WTC11 (cell line): Measurements from ENCODE around the gene MST1R.

Experiments
- CDX4 ChIP-seq: fragments of 250-450 bp; sonication (Bioruptor Pico); IDR thresholded peaks from 2 replicates; pipeline ENCODE4 v1.9.0; 2021; ENCODE audit warnings: moderate library complexity, mild to moderate bottlenecking, inconsistent platforms, borderline replicate concordance
- CTCF ChIP-seq: fragments of 200-600 bp; IDR thresholded peaks from 2 replicates; pipeline ENCODE4 v1.8.0; 2022; ENCODE audit warnings: antibody characterized with exemption
- E2F4 ChIP-seq: sonication (generic); formaldehyde crosslinking; IDR thresholded peaks from 2 replicates; pipeline ENCODE4 v1.8.1; 2022; ENCODE audit warnings: low read depth, mild to moderate bottlenecking, moderate library complexity, missing genetic modification reagents, borderline replicate concordance
- ETV6 ChIP-seq: sonication (generic); formaldehyde crosslinking; IDR thresholded peaks from 2 replicates; pipeline ENCODE4 v1.8.1; 2022; ENCODE audit warnings: mild to moderate bottlenecking, missing genetic modification reagents
- IRF2 ChIP-seq: sonication (generic); formaldehyde crosslinking; IDR thresholded peaks from 2 replicates; pipeline ENCODE4 v1.8.0; 2022; ENCODE audit warnings: low read depth, missing genetic modification reagents, borderline replicate concordance
- KAT7 ChIP-seq: sonication (generic); formaldehyde crosslinking; IDR thresholded peaks from 2 replicates; pipeline ENCODE4 v1.8.1; 2023; ENCODE audit warnings: missing genetic modification reagents, mild to moderate bottlenecking, borderline replicate concordance
- NFYB ChIP-seq: sonication (generic); formaldehyde crosslinking; conservative IDR thresholded peaks from 2 replicates; pipeline ENCODE4 v1.8.0; 2022; ENCODE audit warnings: low read depth, missing genetic modification reagents
- ZNF232 ChIP-seq: sonication (generic); formaldehyde crosslinking; IDR thresholded peaks from 2 replicates; pipeline ENCODE4 v1.8.0; 2022; ENCODE audit warnings: mild to moderate bottlenecking, missing genetic modification reagents
- TF ChIP-seq, protein P1 (sequence below): sonication (generic); formaldehyde crosslinking; IDR thresholded peaks from 2 replicates; pipeline ENCODE4 v1.8.1; 2023; ENCODE audit warnings: mild to moderate bottlenecking, missing genetic modification reagents
- TF ChIP-seq, protein P2 (sequence below): sonication (generic); formaldehyde crosslinking; IDR thresholded peaks from 2 replicates; pipeline ENCODE4 v1.8.1; 2022; ENCODE audit warnings: missing genetic modification reagents, borderline replicate concordance

GRCh38 chr3:49864505-49864904, 39.2 kb downstream of the MST1R start:
- no peak for TF ChIP-seq E2F4
- TF ChIP-seq NFYB (CRISPR knock-in tag) = no peak
- TF ChIP-seq CTCF = no peak
- TF ChIP-seq KAT7 (CRISPR knock-in tag) = no peak
- TF ChIP-seq CDX4 (CRISPR knock-in tag) = no peak
- TF ChIP-seq, protein P1, sequence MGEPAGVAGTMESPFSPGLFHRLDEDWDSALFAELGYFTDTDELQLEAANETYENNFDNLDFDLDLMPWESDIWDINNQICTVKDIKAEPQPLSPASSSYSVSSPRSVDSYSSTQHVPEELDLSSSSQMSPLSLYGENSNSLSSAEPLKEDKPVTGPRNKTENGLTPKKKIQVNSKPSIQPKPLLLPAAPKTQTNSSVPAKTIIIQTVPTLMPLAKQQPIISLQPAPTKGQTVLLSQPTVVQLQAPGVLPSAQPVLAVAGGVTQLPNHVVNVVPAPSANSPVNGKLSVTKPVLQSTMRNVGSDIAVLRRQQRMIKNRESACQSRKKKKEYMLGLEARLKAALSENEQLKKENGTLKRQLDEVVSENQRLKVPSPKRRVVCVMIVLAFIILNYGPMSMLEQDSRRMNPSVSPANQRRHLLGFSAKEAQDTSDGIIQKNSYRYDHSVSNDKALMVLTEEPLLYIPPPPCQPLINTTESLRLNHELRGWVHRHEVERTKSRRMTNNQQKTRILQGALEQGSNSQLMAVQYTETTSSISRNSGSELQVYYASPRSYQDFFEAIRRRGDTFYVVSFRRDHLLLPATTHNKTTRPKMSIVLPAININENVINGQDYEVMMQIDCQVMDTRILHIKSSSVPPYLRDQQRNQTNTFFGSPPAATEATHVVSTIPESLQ (CRISPR knock-in tag) = no peak
- no peak for TF ChIP-seq ZNF232
- no peak for TF ChIP-seq IRF2 (CRISPR knock-in tag)
- TF ChIP-seq ETV6 (CRISPR knock-in tag) = no peak
- TF ChIP-seq, protein P2, sequence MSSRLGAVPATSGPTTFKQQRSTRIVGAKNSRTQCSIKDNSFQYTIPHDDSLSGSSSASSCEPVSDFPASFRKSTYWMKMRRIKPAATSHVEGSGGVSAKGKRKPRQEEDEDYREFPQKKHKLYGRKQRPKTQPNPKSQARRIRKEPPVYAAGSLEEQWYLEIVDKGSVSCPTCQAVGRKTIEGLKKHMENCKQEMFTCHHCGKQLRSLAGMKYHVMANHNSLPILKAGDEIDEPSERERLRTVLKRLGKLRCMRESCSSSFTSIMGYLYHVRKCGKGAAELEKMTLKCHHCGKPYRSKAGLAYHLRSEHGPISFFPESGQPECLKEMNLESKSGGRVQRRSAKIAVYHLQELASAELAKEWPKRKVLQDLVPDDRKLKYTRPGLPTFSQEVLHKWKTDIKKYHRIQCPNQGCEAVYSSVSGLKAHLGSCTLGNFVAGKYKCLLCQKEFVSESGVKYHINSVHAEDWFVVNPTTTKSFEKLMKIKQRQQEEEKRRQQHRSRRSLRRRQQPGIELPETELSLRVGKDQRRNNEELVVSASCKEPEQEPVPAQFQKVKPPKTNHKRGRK (CRISPR knock-in tag) = no peak
